PC-3 (cell line): ENCODE measurements around the gene ABTB2.

ENCODE experiments used
- CTCF ChIP-seq: fragments of 300-600 bp; sonication (generic); conservative IDR thresholded peaks from 2 replicates; pipeline ENCODE4 v1.5.1; 2017; ENCODE audit warnings: antibody characterized with exemption, low read depth, mild to moderate bottlenecking, low read length
- EZH2 ChIP-seq: fragments of 300-600 bp; sonication (generic); IDR thresholded peaks from one replicate; pipeline ENCODE4 v1.6.1; 2017; ENCODE audit warnings: antibody characterized with exemption, mild to moderate bottlenecking, low read length; ENCODE audit not compliant: unreplicated experiment

- TF ChIP-seq CTCF: no peak
- no peak for TF ChIP-seq EZH2
Observed at GRCh38 chr11:34238533-34238932, 119.3 kb downstream of the ABTB2 start.
